ENCODE measurements around the gene ABCC4.
"Not testable (repeated sequence)": the region's sequence is repeated elsewhere in the genome, so short reads cannot be mapped to it uniquely, and the experiment has no call there.

The ABCC4 gene

DNA sequence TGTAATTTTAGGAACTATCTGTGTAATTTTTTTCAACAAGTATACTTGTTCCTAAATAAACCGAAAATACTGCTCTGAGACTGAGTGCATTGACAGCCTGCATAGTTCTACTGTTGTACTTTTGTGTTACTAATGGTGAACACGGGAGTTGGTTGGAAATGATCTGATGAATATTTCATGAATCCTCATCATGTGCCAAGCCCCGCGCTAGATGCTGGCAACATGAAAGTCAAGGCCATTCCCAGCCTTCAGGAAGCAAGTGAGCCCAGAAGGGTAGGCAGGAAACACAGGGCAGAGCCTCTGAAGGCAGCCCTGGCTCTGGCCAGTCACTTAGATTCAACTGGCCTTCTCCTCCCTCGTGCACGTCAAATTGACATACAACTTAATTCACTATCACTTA is 106.1 kb downstream of the ABCC4 start:
- DNase-seq (ENCODE audit: low spot score), result no peak

DNA sequence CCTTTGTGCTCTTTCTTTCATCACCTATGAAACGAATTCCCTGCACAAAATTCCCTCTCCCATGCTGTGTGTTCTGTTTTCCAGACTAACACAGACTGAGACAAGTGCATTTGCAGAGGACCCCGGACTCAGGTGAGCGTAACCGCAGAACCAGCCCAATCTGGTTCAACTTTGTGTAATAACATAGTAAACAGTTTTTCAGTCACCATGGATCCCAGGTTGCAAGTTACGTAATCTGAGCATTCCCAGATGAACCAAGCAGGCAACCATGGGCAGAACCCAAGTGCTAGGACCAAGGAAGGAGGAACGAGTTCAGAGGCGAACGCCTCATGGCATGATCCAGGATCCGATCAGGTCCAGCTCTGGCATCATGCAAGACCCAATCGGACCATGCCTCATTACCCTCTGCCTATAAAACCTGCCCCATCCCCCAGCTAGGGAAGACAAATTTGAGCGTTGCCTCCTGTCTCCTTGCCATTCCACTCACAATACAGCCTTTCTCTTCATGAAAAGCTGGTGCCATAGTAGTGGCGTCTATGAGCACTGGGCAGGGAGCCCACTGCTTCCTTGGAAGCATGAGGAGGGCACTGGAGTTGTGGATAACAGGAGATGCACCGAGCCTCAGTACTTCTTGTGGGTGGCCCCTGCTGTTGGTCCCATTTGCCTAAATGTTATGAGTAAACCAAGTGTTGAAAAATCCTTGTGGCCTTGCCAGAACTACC is 107.6 kb downstream of the ABCC4 start:
- DNase-seq (ENCODE audit: low spot score), result no peak

DNA sequence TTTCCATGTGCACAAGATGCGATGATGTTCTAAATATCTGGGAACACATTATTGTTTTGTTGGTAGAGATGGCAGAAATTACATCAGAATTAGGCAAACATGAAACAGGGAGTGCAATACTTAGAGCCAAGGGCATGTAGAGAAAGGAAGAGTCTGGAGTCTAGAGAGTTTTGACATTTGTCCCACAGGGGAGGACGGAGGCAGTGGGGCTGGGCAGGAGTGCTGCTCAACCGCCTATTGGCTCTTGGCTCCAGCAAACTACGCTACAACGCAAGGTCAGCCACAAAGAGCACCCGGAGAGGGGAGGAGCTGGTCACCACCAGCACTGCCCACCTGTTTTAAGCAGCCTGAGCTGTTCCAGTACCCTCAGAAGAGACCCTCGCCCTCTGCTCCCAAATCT is 108.3 kb downstream of the ABCC4 start:
- no peak for DNase-seq (ENCODE audit: low spot score)

DNA sequence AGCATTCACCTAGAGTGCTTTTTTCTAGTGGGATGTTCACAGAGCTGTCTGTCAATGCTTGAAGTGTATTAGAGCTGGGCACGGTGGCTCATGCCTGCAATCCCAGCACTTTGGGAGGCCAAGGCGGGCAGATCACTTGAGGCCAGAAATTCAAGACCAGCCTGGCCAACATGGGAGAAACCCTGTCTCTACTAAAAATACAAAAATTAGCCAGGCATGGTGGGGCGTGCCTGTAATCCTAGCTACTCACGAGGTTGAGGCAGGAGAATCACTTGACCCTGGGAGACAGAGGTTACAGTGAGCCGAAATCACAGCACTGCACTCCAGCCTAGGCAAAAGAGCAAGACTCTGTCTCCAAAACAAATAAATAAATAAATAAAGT is 108.7 kb downstream of the ABCC4 start:
- not testable (repeated sequence) for DNase-seq (ENCODE audit: low spot score)

DNA sequence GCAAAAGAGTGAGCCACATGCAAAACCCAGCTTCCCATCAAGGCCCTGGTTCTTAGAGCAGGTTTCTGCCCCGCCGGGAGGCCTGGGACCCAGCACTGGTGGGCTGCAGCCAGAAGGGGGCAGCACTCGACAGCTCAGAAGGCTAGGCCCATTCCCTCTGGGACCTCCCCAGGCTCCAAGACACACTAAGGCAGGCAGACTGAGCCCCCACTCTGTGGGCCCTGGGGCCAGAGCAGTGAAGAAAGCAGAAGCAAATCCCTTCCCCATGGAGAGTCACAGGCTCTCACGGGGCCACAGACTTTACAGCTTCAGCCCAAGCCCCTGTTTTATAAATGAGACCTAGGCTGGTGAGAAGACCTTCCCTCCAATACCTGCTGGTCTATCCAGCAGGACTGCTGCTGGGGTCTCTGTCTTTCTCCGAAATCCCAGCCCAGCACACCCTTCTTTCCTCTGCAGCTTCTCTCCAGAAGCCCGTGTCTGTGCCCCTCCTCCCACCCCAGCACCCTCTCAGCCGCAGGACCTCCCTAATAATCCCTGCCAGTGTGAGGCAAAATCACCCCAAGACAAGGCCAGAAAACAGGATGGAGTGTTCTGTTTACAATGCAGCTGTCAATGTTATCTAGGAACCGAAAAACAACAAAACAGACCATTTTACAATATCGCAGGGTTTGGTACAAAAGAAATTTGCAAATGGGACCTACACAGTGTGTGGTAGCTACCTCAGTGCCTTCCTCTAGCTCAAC is 109.3 kb downstream of the ABCC4 start:
- DNase-seq (ENCODE audit: low spot score), result peak; percentile 81

DNA sequence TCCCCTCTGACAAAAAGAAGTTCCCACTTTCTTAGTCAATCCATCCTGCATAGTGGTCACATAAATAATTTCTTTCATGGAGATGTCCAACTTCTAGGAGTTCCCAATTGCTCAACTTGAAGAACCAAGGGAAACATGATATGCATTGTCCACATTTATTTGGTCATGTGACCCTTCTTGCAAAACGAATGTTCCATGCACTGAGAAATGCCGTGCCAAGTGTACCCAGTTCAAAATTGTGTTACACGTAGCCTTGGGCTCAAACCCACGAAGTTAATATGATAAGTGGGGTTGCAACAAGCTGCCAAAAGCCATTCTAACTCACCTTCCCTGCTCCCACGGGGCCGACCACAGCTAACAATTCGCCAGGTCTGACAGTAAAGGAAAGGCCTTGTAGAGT is 113.1 kb downstream of the ABCC4 start:
- DNase-seq (ENCODE audit: low spot score), result no peak

DNA sequence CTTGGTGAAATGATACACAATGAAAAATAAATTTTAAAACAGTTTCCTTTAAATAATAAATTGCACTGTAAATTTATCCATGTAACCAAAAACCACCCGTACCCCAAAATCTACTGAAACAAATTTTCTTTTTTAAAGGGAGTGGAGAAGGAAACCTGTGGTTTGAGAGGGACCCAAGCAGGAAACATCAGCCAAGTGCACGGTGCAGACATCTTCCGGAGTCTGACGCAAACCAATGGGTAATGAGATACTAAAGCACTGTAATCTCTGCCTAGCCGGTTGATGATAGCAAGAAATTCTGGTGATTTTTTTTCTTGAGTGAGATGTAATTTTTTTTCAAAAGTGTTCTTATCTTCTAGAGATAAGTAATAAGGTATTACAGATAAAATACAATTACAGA is 115.4 kb downstream of the ABCC4 start:
- no peak for DNase-seq (ENCODE audit: low spot score)

DNA sequence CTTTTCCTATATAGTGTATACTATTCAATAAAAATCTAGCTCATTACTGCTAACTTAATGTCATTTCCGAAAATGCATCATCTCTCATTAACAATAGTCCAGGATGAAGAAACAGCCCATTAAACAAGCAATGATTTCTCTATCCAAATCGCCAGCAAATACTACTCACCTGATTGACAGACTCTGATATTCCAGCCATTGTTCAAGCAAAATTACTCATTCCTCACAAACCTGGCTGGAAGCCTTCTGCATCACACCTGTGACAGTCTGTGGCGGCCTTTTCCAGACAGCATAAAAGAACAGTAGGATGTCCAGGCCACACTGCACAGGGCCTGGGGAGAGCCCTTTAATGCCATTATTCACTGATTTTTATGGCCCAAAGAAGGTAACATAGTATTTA is 115.9 kb downstream of the ABCC4 start:
- no peak for DNase-seq (ENCODE audit: low spot score)

DNA sequence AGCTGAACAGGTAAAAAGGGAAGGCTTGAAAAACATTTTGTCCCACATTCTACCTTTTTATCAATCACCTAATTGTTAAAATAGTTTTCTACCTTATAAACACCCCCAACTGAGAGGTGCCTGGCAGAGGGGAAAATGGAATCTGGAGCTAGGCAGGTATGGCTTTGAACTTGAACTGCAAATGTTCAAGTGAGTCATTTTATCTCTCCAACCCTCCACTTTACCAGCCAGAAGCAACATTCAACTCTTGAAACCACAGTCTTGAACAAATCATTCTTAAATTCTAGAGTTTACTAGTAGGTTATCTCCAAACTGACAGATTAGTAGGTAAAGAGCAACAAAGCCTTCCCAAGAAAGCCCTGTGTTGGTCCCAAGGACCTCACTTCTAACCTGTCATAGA is 116.9 kb downstream of the ABCC4 start:
- DNase-seq (ENCODE audit: low spot score), result no peak

DNA sequence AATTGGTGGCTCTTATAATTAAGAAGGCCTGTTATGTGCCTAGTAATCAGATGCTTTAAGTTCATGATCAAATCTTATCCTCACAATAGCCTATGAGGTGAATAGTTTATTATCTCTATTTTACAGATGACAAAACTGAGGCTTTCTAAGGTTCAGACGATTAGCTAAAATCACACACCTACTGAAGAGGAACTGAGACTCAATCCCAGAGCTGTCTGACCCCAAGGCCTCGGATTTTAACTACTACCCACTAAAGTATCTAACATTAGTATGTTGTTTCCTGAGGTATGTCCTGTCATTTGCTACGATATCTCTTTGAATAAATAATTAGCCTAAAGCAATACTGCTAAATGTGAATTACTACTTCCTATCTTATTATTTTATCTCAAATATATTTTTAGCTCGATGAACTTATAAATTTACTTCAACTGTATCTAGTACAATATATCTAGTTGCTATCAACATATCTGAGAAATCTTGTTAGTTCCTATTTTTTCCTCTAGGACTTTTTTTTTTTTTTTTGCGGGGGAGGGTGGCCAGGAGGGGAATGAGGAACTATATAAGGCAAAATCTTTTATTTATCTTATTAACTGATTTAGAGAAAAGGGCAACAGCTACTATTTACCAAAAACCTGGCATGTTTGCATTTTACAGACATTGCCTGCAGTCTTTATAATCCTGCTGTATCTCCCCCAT is 118.5 kb downstream of the ABCC4 start:
- no peak for DNase-seq (ENCODE audit: low spot score)

DNA sequence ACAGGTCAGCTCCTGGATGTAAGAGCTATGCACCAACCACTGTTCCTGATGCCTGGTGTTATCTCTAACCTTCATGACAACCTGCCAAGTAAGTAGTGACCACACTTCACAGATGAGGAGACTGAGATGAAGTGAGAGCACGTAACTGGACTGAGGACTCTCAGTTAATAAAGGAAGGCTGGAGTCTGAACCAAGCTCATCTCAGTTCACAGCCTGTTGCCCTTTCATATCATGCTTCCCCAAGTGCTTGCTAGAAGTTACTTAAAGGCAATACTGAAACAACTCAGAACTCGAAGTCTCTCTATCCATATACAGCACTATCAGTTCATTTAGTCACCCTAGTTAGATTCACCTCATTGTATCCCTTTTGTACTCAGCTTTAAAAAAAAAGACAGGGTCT is 119.7 kb downstream of the ABCC4 start:
- DNase-seq (ENCODE audit: low spot score), result no peak

DNA sequence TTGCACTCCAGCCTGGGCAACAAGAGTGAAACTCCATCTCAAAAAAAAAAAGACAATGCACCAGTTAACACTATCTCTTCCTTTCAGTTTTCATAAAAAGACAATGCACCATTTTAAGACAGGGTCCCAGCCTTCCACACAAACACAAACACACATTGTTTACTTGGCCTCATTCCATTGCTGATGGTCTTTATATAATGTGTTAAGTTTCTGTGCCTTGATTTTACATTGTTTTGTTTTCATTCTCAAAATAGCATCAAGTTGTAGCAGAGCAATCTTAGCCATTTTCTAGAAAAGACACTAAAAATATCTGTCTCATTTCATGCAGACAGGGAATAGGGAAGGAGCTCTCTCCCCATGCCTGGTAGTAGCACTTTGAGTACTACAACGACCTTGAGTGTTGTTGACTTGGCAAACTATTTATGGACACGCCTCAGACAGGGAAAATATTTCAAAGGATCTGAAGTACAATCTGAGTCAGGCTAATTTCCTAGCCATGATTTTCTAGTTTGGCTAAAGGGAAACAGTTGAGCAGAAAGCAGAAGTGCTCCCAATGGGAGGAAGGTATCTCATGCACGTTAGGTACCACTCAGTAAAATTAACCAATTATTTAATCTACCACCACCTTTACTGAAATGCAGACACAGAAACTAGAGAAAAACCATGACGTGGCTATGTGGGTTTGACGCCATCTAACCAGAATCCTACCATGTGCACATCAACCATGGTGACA is 120.6 kb downstream of the ABCC4 start:
- no peak for DNase-seq (ENCODE audit: low spot score)

DNA sequence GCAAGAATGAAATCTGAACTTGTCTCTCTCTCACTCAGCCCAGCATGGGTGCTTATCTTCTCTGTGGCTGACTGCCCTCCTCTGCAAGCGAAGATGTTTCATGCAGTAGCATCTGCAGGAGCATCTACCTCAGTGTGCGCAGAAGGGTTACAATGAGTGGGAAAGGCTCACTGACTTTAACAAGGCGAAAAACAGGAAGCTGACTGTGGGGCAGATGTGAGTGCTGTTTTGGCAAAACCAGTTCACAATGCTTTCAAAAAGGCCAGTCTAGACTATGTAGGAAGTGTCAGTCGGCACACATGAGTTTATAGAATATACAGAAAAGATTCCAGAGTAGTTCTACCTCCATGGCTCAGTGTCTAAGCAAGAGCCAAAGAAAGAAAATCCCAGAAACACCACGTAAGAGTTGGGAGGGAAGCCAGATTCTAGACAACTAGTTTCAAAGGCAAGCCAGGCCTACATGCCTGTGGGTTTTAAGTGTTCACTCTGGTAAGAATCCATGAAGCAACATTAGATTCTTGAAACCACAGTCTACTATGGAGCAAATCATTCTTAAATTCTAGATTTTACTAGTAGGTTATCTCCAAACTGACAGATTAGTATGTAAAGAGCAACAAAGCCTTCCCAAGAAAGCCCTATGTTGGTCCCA is 124.5 kb downstream of the ABCC4 start:
- no peak for DNase-seq (ENCODE audit: low spot score)

DNA sequence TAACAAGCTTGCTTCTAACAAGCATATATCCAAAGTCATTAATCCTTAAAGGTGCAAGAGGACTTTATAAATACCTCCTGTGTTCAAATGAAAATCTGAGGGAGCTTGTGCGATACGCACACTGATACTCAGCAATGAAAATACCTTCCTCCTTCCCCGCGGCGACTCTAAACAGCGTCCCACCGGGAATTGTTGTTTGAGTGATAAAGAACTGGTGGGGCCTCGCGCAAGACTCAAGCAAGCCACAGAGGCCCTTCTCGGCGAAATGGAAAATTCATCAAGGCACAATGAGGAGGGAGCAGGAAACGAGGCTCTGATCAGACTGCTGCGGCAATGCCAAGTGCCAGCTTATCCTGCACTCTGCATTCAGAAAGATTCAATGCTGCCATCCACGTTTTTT is 126.7 kb downstream of the ABCC4 start:
- DNase-seq (ENCODE audit: low spot score), result no peak

DNA sequence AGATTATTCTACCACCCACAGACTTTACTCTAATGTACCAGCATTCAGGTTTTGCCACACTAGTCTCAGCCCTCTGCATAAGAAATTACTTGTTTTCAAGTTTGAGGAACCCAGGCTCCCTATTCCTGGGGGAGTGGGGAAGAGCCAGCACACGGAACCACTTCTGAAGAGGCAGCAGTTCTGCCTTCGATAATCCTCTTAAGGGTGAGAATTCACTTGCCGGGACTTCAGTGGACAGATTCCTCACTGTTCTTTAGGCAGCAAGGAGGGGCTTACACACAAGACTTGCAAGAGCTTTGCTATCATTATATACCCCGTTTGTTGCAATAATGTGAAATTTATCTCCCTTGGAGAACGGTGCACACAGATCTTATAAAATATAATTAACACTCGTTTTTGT is 133.1 kb downstream of the ABCC4 start:
- DNase-seq (ENCODE audit: low spot score), result no peak

DNA sequence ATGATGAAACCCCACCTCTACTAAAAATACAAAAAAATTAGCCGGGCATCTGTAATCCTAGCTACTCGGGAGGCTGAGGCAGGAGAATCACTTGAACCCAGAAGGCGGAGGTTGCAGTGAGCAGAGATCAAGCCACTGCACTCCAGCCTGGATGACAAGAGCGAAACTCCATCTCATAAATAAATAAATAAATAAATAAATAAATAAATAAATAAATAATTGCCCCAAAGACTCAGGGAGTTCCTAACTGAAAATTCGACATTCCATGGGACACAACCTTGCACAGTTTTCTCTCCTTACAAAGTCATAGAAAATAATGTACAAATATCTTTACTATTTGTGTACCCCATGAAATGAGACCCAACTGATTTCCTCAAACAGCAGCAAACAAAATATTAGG is 134.2 kb downstream of the ABCC4 start:
- DNase-seq (ENCODE audit: low spot score), result not testable (repeated sequence)

DNA sequence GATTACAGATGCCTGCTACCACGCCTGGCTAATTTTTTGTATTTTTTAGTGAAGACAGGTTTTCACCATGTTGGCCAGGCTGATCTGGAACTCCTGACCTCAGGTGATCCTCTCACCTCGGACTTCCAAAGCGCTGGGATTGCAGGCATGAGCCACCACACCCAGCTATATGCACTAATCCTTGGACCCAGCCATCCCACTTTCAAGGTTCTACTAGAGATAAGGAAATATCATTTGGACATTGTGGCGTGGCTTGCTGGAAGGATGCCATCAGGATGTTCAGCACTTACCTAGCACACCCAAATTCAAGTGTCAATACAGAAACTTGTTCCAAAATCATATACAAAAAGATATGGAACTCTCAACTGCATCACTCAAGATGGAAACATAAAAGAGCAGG is 136.4 kb downstream of the ABCC4 start:
- no peak for DNase-seq (ENCODE audit: low spot score)

DNA sequence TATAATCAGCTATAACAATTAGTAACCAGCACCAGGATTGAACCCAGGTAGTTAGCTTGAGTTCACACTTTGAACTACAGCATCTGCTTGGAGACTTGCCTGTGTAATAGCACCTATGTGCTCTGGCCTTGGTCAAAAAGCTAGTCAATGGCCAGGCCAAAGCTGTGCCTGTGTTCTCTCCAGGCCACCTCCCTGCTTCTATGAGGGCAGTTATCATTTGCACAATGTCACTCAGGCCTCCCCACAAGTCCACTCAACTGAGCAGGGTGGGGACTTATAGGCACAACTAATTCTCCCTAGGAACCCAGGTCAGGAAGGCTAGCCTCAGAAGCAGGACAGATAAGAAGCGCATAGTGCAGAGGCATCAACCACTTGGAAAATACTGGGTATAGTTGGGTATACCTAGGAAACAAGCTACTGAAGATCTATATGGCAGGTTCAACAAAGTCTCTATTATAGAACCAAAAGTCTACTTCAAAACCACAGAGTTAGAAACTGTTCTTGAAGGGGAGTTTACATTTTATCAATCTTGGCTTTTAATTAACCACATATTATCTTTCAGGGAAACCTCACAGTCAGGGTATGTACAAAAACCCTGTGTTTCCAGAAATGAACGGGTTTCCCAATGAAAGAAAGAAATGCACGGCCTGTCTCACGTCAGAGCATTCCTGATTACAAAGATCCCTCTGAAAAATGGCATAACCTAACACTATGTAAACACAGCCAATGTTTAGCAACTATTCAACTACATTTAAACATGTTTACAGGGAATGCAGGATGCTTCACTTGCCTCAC is 140.9 kb downstream of the ABCC4 start:
- DNase-seq (ENCODE audit: low spot score), result no peak

DNA sequence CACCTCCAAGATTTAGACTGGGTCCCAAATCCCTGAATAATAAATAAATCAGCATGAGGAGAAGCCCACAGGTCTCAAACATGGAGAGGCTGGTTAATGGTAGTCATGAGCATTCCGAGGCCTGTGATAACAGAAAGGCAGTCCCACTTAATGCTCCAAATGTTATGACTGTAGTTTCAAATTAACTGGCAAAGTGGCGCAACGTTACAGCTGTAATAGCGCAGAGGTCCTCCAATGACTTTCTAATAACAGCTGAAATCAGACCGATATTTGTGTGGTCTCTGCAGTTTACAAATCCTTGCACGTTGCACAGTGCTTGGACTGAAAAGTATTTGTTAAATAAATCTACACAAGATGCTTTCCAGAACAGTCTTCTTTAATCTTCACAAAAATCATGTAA is 141.8 kb downstream of the ABCC4 start:
- no peak for DNase-seq (ENCODE audit: low spot score)

DNA sequence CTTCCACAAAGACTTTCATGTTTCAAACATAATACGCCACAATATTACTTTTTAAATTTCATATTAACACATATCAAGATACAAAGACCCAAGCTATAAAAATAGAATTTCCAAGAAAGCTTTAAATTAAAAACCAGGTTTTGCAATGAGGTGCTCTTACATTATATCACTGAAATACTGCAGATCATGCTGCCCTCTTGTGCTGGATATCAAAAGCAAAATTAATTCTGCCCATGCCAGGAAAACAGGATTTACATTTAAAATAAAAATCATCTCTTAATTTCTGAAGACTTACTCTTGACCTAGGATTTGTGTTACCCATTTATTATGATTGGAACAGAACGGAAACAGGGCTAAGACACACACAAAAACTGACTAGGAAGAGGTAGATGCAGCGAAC is 145.0 kb downstream of the ABCC4 start:
- no peak for DNase-seq (ENCODE audit: low spot score)

DNA sequence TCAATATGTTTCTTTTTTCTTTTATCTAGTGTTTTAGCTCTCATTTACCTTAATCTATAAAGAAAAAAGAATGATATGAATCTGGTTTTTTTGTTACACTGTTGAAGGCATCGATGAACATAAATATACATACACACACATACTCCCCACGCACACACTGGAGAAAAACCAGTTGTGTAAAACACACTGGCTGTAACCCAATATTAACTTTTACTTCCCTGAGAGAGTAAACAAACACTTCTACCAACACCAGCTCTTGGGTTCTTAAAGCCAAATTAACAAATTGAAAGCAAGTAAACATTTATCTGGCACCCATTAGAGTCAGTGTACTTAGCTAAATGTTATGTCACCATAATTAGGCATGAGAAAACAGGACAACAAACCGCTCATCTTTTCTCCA is 145.7 kb downstream of the ABCC4 start:
- no peak for DNase-seq (ENCODE audit: low spot score)
